Measurements from ENCODE around the gene PCDH9.

- no peak for TF ChIP-seq EP300 (IDR thresholded peaks at IDR 0.05)
- TF ChIP-seq, protein P1, sequence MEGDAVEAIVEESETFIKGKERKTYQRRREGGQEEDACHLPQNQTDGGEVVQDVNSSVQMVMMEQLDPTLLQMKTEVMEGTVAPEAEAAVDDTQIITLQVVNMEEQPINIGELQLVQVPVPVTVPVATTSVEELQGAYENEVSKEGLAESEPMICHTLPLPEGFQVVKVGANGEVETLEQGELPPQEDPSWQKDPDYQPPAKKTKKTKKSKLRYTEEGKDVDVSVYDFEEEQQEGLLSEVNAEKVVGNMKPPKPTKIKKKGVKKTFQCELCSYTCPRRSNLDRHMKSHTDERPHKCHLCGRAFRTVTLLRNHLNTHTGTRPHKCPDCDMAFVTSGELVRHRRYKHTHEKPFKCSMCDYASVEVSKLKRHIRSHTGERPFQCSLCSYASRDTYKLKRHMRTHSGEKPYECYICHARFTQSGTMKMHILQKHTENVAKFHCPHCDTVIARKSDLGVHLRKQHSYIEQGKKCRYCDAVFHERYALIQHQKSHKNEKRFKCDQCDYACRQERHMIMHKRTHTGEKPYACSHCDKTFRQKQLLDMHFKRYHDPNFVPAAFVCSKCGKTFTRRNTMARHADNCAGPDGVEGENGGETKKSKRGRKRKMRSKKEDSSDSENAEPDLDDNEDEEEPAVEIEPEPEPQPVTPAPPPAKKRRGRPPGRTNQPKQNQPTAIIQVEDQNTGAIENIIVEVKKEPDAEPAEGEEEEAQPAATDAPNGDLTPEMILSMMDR (IDR thresholded peaks at IDR 0.05) = no peak
- no peak for TF ChIP-seq POLR2AphosphoS5 (IDR thresholded peaks at IDR 0.05)
- no peak for TF ChIP-seq POLR2A (IDR thresholded peaks at IDR 0.05)
Observed at GRCh38 chr13:66842766-66843165, 387.4 kb downstream of the PCDH9 start.
